Progenitor cell of endocrine pancreas (in vitro differentiated cells): ENCODE results near the gene RECQL. TPM values are rescaled to one million over a fixed set of nuclear protein-coding genes. Genes with fewer than 3 reads are reported as not detected.

Source experiments
- DNase-seq: peaks from one replicate; pipeline ENCODE4 v3.0.0; 2021; ENCODE audit warnings: low spot score; ENCODE audit not compliant: unreplicated experiment
- H3K27ac Mint-ChIP-seq: 2 replicates; pipeline ENCODE4 v1.8.0; 2021; ENCODE audit warnings: mild to moderate bottlenecking, moderate library complexity, mixed read lengths
- H3K27me3 Mint-ChIP-seq: 2 replicates; pipeline ENCODE4 v1.8.0; 2021; ENCODE audit warnings: mixed read lengths
- H3K36me3 Mint-ChIP-seq: 2 replicates; pipeline ENCODE4 v1.8.0; 2022; ENCODE audit warnings: mixed read lengths; ENCODE audit not compliant: insufficient read depth
- H3K4me1 Mint-ChIP-seq: 2 replicates; pipeline ENCODE4 v1.8.0; 2021; ENCODE audit warnings: low read depth, mixed read lengths
- H3K4me3 Mint-ChIP-seq: 2 replicates; pipeline ENCODE4 v1.8.0; 2021; ENCODE audit warnings: low read depth, mild to moderate bottlenecking, moderate library complexity, mixed read lengths
- H3K9me3 Mint-ChIP-seq: 2 replicates; pipeline ENCODE4 v1.8.0; 2021; ENCODE audit warnings: low read depth, mixed read lengths
- total RNA-seq: library from RNA; stranded (reverse); gene quantifications from 2 replicates; pipeline ENCODE4 v1.2.1, GENCODE V29; 2021
- TF ChIP-seq, protein P1 (sequence below): fragments of 200-600 bp; sonication (generic); IDR thresholded peaks from one replicate; pipeline ENCODE4 v1.5.0; 2021; ENCODE audit warnings: antibody characterized with exemption, mild to moderate bottlenecking; ENCODE audit not compliant: unreplicated experiment

RECQL gene
- total RNA-seq, 1 donor from 2014 or later, result 36.6 TPM

DNA sequence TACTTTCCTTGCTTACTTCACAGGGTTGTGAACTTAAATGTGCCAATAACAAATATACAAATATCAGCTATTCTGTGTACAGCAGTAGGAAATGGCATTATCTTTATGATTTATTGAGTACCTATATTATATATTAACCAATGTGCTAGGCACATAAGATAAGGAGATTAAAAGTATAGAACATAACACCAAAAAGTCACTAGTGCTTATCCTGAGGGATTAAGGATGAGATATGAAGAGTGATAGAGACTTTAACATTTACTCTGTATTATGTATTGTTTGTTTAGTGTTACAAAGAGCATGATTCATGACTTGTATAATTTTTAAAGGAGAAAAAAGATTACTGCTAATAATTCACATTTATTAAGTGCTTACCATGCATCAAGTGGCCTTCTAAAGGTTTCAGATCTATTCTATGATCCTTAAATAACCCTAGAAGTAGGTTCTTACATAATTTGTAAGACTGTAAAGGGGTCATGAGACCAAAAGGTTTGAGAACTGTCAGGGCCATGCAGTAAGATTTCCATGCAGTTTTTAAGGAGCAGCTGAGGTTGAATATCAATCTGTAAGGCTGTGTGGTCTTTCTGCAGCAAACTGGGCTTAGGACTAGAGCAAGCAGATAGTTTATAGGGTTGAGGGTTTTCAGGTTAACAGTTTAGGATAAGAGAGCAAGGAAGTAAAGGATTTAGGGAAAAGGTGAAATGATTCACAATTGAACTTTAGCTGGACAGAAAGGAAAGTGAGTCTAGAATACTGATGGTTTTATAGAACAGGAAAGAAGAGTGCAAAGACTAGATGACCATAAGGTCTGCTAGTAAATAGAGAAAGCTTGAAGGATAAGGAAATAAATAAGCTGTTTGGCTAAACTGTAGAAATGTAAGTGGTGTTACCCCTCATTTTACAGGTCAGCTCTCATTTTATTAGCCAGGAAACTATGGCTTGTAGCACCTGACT, 57.0 kb downstream of the RECQL start:
- Mint-ChIP-seq H3K27me3 (no peaks in the 10 kb centered on the region), H3K36me3 (peaks cover 33% of the 10 kb centered on the region), H3K9me3 (peaks cover 3% of the 10 kb centered on the region), H3K27ac (no peak overlapping the region), H3K4me1 (peaks cover 15% of the 10 kb centered on the region), H3K4me3 (no peak overlapping the region)
- no peak for DNase-seq
- TF ChIP-seq, protein P1, sequence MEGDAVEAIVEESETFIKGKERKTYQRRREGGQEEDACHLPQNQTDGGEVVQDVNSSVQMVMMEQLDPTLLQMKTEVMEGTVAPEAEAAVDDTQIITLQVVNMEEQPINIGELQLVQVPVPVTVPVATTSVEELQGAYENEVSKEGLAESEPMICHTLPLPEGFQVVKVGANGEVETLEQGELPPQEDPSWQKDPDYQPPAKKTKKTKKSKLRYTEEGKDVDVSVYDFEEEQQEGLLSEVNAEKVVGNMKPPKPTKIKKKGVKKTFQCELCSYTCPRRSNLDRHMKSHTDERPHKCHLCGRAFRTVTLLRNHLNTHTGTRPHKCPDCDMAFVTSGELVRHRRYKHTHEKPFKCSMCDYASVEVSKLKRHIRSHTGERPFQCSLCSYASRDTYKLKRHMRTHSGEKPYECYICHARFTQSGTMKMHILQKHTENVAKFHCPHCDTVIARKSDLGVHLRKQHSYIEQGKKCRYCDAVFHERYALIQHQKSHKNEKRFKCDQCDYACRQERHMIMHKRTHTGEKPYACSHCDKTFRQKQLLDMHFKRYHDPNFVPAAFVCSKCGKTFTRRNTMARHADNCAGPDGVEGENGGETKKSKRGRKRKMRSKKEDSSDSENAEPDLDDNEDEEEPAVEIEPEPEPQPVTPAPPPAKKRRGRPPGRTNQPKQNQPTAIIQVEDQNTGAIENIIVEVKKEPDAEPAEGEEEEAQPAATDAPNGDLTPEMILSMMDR, result no peak

DNA sequence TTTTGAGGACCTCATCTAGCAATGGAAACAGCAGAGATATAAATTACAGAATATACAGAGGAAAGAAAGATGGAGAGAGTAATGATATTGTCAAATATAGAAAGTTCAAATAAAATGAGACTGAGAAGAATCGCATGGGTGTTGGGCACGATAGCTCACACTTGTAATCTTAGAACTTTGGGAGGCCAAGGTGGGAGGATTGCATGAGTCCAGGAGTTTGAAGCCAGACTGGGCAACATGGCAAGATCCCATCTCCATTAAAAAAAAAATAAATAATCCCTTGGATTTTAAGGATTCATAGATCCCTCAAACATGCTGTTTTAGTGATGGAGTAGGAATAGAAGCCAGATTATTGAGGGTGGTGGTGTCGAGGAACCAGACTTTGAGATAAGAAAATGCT, 62.1 kb downstream of the RECQL start:
- Mint-ChIP-seq H3K9me3 (no peaks in the 10 kb centered on the region), H3K36me3 (peaks cover 10% of the 10 kb centered on the region), H3K27me3 (peaks cover 17% of the 10 kb centered on the region), H3K4me3 (no peak overlapping the region), H3K27ac (no peak overlapping the region), H3K4me1 (peaks cover 14% of the 10 kb centered on the region)
- DNase-seq, result no peak
- TF ChIP-seq, protein P1, result no peak

DNA sequence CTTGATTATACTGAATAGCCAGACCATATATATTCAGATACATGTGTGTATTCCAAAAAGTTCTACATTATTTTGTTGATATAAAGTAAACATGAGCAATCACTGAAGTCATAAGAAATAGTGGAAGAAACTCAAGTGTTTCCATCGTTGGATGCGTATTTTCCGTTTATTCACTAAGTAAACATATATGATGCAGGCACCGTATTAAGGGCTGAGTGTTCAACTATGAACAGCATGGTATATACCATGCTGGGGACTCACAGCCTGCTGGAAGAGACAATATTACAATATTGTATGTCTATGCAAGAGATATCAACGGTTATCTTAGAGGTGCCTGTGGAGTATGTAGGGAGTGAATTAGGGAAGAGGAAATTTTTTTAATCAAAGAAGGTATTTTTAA, 62.8 kb downstream of the RECQL start:
- peaks cover 18% of the 10 kb centered on the region for H3K27me3 Mint-ChIP-seq
- peaks cover 8% of the 10 kb centered on the region for H3K4me1 Mint-ChIP-seq
- H3K27ac Mint-ChIP-seq, result peak overlapping the region; percentile 98

DNA sequence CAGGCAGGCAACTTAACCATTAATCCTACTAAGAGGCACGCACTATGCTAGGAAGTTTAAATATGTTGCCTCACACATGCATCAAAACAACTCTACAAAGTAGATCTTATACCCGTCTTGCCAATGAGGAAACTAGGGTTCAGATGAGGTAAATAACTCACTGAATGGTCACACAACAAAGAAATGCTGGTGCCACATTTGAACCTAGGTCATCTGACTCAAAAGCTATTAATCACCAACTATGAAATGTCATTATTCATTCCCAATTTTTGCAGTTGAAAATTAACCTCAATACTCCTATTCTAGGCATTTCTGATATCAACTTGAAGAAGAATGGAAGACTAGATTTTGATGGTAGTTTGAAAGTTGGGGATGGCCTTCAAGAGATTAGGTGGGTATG, 66.7 kb downstream of the RECQL start:
- H3K9me3 Mint-ChIP-seq, result no peaks in the 10 kb centered on the region
- peaks cover 18% of the 10 kb centered on the region for H3K27me3 Mint-ChIP-seq
- DNase-seq, result no peak
- H3K4me1 Mint-ChIP-seq, result peaks cover 3% of the 10 kb centered on the region
- TF ChIP-seq, protein P1, result no peak
- H3K4me3 Mint-ChIP-seq, result no peak overlapping the region
- no peak overlapping the region for H3K27ac Mint-ChIP-seq
- no peaks in the 10 kb centered on the region for H3K36me3 Mint-ChIP-seq

More for the DNA sequence above, 62.8 kb downstream of the RECQL start:
- H3K9me3 Mint-ChIP-seq, result no peaks in the 10 kb centered on the region
- no peak for DNase-seq
- TF ChIP-seq, protein P1, result no peak
- peak overlapping the region; percentile 91 for H3K4me3 Mint-ChIP-seq
- peaks cover 10% of the 10 kb centered on the region for H3K36me3 Mint-ChIP-seq

DNA sequence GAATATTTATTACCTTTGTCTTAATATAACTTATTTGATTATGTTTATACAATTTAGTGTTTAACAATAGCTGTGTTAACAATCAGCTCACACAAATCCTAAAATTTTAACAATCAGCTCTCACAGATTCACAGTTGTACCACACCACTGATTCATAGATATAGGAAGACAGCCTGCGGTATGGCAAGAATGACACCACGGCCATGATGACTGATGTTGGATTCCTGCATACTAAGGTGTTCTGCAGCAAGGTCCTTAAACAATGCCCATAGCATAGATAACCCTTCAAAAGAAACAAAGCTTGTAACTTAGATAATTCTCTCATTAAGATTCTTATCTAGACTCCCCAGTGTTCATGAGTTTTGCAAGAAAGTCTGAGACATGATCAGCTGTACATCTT, 67.9 kb downstream of the RECQL start:
- H3K9me3 Mint-ChIP-seq, result no peaks in the 10 kb centered on the region
- no peak overlapping the region for H3K4me3 Mint-ChIP-seq
- H3K36me3 Mint-ChIP-seq, result no peaks in the 10 kb centered on the region
- TF ChIP-seq, protein P1, result no peak
- no peak overlapping the region for H3K27ac Mint-ChIP-seq
- H3K4me1 Mint-ChIP-seq, result peaks cover 3% of the 10 kb centered on the region
- peaks cover 18% of the 10 kb centered on the region for H3K27me3 Mint-ChIP-seq
- no peak for DNase-seq
